Umbilical cord (tissue), 2 donors: ENCODE results near the gene MCC. TPM values are rescaled to one million over a fixed set of nuclear protein-coding genes. Genes with fewer than 3 reads are reported as not detected.

ENCODE experiments used
- DNase-seq: peaks from one replicate; pipeline ENCODE4 v3.0.0-alpha.2; 2015; ENCODE audit warnings: low spot score
- total RNA-seq: library from RNA; depleted of rRNA; stranded (reverse); fragments of >200 nt; gene quantifications from one replicate; pipeline ENCODE4 v1.2.3, GENCODE V29; 2014; ENCODE audit warnings: low replicate concordance; ENCODE audit not compliant: insufficient read depth

The MCC gene
- total RNA-seq, 1 donor from 2014 or later = 65.2 TPM

DNA sequence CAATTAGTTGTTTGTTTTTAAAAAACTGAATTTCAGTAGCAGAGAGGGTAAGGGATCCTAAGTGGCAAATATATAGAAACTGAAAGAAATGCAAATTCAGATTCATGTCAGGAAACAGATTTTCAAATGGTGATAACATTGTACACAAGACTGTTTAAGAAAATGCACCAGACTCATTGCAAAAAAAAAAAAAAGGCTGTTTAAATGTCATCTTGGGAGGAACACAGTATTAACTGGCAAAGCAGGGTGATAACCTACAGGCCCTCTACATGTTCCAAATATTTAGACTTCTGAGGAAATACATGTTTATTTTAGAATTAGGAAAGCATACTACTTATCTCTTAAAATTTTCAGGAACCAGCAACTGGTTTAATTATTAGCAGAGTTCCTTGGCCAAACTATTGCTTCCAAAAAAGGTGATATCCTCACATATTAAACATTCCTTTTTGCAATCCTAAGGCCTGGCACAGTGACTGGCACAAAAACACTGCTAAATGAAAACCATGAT, 167.9 kb downstream of the MCC start:
- DNase-seq = no peak

DNA sequence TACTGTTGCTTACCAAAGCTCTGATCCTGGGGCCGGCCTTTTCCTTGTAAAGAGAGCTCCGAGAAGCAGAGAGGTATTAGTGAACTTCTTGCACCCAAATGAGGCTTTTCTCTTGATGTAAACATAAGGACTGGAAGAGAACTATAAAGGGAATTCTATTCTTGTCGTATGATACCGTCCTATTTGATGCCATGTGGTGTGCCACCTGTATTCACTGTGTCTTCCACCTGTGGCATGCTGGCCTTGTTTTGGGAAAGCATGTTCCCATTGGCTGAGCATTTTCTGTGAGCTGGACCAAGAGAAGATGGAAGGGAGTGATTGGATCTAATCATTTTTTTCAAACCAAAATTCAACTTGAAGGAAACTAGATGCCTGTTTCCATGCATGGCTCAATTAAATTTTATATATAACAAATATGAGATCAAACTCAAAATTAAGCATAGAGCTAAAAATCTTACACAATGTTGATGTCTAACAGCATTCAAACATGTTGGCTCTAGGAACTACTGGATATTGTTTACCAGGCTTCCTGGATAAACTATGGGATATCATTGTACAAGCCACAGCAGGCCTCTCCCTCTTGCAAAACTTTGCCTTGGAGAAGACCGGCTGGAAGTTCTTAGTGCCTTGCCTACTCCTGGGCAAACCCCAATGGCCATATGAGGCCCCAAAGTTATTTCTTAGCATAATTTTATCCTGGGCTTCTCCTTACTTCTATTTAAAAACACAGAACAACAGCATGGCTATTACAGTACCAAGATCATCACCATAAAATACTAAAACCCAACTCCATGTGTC, 168.8 kb downstream of the MCC start:
- no peak for DNase-seq

DNA sequence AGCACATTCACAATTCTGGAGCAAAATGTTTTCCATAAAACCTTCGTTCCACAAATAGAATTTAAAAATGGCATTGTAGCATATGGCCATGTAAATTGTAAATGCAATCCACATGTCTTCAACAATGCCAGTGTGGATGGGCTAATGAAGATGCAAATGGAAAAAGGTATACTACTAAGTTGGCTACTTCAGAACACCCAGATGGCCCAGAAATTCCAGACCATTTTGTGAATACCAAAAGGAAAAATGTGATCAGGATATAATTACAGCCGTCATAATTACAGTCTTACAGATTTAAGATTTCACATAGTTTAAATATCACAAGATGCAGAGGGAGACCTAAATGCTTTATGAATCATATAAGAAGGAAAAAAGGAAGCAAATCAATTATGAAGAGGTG, 170.6 kb downstream of the MCC start:
- no peak for DNase-seq

DNA sequence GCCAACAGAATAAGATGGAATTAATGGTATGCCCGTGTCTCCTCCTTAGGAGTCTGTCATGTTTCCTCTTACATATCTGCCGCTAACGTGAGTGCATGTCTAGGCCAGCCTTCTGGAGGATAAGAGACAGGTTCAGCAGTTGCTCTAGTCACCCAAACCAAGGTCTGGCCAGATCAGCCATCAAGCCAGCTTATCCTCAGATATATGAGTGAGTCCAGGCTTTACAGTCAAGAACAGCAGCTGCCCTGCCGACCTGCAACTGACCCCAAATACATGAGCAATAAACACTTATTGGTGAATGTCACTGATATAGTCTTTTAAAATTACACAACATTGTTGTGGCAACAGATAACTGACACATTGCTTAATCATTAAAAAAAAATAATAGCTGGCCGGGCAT, 177.0 kb downstream of the MCC start:
- DNase-seq = no peak

DNA sequence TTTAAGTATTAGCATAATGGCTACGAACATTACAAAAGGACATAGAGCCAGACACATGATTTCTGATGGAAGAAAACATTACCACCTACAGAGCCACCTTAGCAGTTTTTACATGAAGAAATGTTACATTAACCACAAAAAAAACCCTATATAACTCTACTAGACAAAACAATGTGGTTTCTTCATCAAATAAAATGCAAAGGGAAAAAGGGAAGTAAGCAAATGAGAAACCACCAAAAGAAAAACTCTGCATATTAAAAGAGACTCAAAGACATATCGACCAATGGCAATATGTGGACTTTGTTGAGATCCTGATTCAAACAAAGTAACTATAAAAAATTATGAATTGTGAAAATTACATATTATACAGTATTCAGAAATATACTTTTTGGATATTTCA, 186.1 kb downstream of the MCC start:
- DNase-seq = no peak

DNA sequence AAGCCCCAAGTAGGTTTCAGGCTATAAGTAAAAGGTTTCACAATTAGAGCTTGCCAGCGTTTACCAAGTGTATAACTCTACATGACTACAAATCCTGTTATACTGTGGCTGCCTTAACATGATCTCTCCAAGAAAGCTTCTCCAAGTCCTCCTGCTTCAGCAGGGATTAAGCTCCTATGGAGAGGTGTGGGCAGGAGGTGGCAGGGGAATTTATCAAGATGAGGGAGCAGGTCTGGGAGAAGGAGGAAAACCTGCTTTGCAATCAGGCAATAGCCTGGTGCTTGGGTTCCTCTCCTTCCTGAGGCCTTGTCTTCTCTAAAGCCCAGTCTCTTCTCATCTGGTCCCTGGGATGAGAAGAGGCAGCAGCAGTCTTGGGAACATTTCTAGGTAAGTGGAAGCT, 188.7 kb downstream of the MCC start:
- DNase-seq = no peak

DNA sequence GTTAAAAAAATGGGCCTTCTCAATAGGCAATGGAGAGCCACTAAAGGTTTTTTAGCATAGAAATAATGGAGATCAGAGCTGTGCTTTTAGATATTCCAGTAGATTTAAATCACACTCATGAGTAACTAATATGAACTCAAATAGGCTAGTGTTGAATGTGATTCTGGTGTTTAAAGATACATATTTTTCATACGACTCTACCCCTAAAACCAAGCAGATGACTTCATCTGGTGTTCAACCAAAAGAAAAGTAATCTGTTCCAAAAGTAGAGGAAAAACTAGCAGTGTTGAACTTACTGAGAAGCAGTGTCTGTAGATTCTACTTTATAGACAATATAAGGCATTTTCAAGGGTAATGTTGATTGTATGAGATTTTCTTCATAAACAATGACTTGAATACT, 191.6 kb downstream of the MCC start:
- DNase-seq = no peak

DNA sequence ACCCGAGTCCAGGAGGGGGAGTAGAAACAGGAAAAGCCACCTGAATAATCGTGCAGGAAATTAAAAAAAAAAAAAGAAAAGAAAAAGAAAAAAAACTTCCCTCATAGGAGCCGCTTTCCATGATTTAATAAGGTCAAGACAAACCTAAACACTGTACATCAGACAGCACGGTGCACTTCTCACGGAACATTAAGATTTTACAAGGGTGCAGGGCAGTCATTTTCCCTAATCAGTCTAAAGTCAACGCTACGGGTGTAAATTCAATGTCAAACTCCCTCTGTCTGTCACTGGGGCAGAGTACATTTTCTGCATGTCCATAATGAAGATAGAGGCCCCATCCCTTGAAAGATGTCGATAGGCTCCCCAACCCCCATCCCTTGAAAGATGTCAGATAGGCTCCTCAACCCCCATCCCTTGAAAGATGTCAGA, 193.1 kb downstream of the MCC start:
- DNase-seq = no peak

DNA sequence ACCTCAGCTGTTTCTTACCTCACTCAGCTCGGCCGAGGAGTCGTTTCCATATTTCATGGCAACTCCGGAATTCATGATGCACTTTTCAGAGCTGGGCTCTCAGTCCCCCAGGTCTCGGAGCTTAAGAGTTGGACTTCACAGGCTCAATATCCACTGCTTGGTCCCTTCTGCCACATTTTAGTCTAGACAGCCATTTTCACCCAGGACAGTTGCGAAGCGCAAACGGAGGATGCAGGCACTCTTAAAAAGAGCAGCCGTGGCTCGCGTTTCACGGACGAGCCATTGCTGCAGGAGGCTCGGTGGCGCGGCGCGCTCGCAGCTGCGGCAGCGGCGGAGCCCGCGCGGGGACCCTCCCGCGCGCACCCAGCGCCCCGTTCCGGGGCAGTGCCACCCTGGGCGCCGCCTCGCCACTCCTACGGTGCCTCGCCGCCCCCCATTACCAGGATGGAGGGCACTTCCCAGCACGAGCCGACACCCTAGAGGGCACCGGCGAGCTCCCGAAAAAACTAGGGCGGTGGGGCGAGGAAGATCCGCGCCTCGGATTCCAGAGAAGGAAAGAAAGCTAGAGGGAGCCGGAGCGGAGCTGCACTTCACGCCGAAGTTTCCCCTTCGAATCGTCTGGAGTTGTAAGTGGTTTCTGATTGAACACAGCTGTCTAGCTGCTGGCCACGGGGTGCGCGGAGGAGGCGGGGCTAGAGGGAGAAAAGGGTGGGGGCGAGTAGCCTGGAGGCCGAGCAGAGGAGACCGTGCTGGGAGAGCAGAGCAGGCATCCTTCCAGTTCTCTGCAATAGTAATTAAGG, 193.7 kb downstream of the MCC start:
- peak; percentile 95 for DNase-seq

DNA sequence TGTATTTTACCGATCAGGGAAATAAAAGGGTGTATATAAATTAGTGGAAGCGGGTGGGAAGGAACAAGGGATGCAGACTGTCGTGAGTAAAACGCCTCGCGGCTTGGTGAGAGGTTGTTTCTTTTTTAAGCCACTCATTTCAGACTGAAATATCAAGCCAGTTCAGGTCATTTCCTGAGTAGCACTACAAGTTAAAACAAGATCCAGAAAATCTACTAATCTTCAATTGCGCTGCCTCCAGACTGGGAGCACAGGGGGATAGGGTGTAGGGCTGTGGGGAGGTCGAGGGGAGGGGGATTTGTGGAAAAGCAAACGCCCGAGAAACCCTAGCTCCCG, 194.3 kb downstream of the MCC start:
- DNase-seq = no peak

DNA sequence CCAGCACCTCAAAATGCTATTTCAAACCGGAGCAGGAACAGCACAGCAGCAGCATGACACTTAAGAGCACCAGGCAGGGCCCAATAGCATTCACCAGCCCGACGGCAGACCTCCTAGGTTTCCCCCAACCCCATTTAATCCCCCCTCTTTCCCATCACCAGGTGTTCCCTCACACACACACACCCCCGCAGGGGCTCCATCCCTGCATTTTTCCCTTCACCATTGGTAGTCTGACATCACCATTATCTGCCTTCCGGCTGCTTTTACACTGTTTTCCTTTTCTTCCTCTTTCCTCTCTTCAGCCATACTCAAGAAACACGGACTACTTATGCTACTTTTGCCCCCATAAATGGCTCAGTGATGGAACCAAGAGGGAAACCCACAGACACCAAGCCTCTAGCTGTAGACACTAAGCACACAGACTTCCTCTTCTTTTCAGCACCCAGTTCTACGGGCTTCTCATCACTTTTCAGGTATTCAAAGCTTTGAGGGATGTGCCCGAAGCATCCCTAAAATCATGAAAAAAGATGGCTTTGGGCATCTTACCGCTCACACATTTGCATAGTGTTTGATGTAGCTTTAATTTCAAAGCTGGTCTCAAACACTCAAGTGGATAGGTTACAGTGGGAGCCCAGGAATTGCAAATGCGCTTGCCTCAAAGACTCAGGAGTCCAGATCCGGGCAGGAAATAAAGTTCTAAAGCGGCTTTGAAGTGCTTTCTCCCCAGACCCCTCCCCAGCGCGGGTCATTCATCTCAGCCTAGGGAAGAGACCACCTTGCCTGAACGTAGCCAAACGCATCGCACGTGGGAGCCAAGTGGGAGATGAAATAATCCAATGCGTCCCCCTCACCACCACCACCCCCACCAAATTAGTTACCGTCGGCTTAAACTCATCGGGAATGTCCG, 194.9 kb downstream of the MCC start:
- peak; percentile 41 for DNase-seq

DNA sequence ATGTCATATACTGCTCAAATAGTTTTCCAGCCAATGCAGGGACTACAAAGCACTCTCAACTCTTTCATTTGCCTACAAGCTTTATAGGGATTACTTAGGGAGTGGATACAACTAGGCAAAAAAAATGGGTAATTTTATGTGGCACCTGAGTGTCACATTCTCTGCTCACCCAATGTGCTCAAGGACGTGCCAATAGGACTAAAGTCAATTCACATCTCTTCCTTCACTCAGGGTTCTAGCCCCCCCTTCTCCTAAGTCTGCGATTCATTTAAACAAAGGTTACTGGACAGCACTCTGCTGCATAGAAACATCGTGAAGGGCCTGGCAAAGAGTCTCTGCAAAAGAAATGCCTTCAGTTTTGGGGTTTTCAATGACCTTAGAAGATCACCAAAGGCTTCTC, 195.8 kb downstream of the MCC start:
- peak; percentile 19 for DNase-seq

DNA sequence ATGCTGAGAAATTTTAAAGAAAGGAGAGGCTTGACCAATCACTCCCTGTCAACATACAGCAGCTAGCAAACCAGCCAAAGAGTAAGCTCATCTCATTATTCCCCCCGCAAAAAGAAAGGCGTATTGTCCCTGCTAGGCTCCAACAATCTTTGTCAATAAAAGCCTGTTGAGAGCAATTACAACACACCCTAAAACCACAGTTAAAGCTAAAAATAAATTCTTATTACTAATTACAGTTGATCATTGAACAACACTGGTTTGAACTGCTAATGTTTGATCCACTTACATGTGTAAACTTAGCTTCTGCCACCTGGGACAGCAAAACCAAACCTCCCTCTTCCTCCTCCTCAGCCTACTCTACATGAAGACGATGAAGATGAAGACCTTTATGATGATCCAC, 204.7 kb downstream of the MCC start:
- no peak for DNase-seq

DNA sequence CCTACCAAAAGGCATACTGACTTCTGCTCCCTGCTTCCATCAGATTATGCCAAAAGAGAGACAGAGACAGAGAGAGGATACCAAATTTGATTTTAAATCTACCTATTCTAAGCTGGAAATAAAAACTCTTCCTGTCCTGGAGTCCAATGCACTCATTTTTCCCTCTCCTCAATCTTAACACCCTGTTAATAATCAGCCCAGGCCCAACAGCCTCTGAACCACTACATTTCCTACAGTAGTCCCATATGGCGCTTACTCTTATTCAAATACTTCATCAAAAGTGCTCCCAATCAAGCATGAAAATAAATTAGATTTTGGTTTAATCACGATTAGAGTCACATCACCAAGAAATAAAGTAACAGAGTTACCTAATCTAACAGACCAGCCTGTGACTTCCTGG, 205.8 kb downstream of the MCC start:
- no peak for DNase-seq

DNA sequence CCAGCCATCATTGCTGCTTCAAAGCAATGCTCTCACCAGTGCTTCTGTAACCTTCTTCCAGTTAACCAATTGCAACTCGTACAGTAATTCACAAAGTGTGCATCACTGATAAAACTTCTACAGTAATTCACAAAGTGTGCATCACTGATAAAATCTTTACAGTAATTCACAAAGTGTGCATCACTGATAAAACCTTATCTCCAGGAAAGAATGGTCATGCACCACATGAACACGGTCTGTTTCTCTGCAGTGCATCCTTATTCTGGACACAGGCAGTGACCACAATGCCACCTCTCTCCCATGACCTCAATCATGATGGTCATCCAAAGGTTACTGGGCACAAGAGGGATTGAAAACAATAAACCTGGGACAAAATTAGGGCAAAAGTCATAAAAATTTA, 207.1 kb downstream of the MCC start:
- DNase-seq = no peak

DNA sequence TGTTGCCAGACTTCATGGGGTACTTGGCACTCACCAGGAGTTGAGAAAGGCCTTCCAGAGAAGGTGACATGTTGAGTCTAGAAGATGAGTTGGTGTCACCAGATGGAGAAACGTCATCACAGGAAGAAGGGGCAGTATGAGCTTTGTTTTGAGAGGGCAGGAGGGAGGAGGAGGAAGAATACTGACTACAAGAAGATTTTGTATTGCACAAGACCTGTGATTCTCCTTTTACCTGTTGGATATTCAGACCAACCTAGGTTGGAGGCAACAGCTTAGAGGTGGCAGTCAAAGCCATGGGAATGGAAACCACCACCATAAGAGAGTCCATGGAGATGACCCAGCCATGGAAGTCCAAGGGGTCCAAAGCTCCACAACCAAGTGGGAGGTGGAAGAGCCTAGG, 207.7 kb downstream of the MCC start:
- DNase-seq = no peak

DNA sequence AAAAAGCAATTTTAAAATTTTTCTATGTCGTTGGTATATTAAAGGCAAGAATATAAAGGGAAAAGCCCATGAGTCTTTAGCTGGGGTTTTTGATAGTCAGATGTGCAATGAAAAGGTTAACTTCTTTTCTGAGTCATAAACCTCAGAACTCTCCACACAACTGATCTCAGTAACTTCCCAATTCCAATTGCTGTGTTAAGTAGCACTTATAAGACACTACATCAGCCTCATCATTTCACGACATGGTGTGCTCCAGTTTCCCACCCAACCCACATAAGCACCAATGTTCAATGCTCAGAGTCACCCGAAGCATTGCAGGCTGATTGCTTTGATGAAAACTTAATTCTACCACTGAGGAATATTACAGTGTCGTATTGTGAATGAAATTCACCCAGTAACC, 209.3 kb downstream of the MCC start:
- DNase-seq = no peak

DNA sequence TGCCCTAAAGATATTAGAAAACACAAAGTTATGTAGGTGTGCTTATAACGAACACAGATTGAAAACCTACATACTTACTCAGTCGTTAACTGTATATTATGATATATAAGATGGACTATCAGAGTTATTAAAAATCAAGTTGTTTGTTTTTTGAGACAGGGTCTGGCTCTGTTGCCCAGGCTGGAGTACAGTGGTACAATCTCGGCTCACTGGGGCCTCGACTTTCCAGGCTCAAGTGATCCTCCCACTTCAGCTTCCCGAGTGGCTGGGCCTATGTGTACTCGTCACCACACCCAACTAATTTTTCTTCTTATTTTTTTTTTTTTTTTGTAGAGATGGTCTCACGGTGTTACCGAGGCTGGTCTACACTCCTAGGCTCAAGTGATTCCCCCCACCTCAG, 211.8 kb downstream of the MCC start:
- no peak for DNase-seq

DNA sequence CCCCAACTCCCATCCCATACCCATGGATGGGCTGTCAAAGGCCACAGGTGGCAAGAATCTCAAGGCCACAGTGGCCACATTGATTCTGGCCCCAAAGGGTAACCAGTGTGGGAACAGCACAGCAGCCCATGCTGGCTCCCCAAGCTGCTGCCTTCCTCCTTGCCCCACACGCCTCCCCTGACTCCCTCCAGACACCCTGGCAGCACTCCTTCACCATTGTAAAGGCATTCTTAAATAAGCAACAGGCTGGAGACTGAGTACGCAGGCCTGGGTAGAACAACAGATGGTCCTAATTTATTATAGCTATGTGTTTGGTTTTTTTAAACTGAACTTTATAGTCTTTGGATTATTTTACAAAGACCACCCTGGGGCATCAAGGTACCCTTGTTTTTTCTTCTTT, 212.3 kb downstream of the MCC start:
- DNase-seq = no peak

DNA sequence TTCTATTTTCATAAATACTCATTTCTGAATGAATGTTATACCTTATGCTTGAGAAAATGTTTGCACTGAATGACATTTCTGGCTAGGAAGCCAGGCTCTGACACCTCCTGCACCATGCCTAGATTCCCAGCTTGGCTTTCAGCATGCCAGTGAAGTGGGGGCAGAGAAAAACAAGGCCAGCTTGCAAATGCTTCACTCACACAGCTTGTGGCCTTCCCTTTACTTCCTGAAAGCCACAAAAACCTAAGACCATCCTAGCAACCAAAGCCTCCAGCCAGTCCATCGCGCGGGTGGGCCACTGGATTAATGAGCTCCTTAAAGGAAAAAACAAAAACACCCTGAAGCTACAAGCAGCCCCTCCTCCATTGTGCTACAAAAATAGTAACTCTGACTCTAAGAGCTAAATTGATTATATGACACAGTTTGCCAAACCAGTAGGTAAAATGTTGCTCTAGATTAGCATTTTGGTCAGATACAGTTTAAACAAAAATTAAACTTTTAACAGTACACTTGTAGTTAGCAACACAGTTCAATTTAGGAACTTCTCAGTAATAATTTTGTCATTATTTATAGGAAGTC, 213.3 kb downstream of the MCC start:
- no peak for DNase-seq

DNA sequence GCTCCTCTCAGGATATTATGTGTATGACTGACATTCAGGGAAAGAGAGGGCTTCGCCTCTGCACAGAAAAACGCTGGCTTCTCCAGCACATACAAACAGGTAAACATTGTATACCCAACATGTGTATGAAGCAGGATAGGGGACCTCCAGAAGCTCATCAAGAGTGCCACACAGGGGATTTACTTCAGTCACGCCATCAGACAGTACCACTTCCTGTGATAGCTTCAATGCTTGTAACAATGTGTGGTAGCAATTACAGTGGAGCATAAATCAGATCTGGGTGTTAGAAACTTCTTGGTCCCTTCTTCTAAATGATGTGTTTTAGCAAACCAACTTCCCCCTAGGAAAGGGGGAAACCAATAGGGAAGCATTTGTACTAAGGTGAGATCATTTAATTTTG, 214.3 kb downstream of the MCC start:
- DNase-seq = no peak
